ENCODE measurements around the gene MYOF. TPM values are rescaled to one million over a fixed set of nuclear protein-coding genes. Genes with fewer than 3 reads are reported as not detected.
"Not testable (repeated sequence)": the region's sequence is repeated elsewhere in the genome, so short reads cannot be mapped to it uniquely, and the experiment has no call there.

Gene MYOF
- total and polyA plus RNA-seq, 3 donors from 2014 or later: 9.4 to 21.4 (median 12.3) TPM

DNA sequence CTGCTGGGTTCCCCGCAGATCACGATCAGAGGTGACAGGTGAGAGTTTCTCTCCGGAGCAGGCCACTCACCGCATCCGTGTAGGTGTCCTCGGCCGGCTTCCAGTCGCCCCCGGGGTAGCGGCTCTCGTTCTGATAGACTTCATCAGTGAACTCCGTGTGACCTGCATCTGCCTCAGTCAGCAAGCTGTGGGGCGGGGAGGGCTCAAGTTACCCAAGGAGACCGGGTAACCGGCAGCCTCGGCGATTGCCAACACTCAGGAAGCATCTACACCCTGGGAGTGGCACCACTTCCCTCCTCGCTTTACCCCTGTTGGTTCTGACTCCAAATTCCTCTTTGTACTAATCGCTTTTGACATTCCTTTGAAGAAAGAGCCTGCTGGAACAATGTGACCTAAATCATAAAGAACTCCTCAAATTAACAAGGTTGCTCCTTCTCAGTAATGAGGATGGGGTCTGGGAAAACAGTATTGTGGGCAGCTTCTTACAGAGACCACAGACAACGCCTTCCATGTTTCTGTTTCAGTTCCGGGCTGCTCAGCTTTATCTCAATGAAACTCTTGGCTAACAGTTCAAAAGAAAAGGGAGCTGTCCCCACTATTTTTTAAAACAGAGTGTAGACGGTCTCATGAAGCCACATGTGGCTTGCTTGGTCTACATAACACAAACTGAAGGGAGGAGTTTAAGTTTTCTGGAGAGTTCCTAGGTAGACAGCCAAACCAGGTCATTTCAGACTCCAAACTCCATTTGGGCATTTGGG, 118.1 kb downstream of the MYOF start:
- DNase-seq: no peak
- Histone ChIP-seq H3K4me3 (no peak overlapping the region), H3K36me3 (ENCODE audit: low read depth, missing control alignments) (no peaks in the 10 kb centered on the region), H3K27ac (no peak overlapping the region), H3K9me3 (no peaks in the 10 kb centered on the region), H3K27me3 (no peaks in the 10 kb centered on the region), H3K4me1 (no peaks in the 10 kb centered on the region)
- TF ChIP-seq POLR2A (IDR thresholded peaks at IDR 0.05): no peak
- TF ChIP-seq, protein P1, sequence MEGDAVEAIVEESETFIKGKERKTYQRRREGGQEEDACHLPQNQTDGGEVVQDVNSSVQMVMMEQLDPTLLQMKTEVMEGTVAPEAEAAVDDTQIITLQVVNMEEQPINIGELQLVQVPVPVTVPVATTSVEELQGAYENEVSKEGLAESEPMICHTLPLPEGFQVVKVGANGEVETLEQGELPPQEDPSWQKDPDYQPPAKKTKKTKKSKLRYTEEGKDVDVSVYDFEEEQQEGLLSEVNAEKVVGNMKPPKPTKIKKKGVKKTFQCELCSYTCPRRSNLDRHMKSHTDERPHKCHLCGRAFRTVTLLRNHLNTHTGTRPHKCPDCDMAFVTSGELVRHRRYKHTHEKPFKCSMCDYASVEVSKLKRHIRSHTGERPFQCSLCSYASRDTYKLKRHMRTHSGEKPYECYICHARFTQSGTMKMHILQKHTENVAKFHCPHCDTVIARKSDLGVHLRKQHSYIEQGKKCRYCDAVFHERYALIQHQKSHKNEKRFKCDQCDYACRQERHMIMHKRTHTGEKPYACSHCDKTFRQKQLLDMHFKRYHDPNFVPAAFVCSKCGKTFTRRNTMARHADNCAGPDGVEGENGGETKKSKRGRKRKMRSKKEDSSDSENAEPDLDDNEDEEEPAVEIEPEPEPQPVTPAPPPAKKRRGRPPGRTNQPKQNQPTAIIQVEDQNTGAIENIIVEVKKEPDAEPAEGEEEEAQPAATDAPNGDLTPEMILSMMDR (IDR thresholded peaks at IDR 0.05): no peak
- WGBS, 2 donors: 76 to 83% methylated on average over 14 to 22 of the region's 22 CpGs
- intact Hi-C loops (cut with DNase I; ENCODE audit: low total_unique reads): no loop called here

DNA sequence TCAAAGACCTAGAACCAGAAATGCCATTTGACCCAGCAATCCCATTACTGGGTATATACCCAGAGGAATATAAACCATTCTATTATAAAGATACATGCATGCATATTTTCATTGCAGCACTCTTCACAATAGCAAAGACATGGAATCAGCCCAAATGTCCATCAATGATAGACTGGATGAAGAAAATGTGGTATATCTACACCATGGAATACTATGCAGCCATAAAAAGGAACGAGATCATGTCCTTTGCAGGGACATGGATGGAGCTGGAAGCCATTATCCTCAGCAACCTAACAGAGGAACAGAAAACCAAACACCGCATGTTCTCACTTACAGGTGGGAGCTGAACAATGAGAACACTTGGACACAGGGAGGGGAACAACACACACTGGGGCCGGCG, 123.7 kb downstream of the MYOF start:
- H3K9me3 ChIP-seq; DNase-seq; H3K36me3 ChIP-seq (ENCODE audit: low read depth, missing control alignments); H3K4me1 ChIP-seq; H3K27me3 ChIP-seq; intact Hi-C loops (cut with DNase I; ENCODE audit: low total_unique reads); H3K27ac ChIP-seq; H3K4me3 ChIP-seq: not testable (repeated sequence)
- 92 to 97% methylated on average over 4 of the region's 4 CpGs for WGBS, 2 donors

GRCh38 chr10:93357680-93358079, 124.5 kb downstream of the MYOF start:
- H3K4me1 ChIP-seq: no peaks in the 10 kb centered on the region

GRCh38 chr10:93356516-93356915, 125.6 kb downstream of the MYOF start:
- 88 to 96% methylated on average over 6 of the region's 6 CpGs for WGBS, 2 donors
- no peak overlapping the region for H3K4me3 ChIP-seq
- no peak for DNase-seq
- no peaks in the 10 kb centered on the region for H3K27me3 ChIP-seq
- no peaks in the 10 kb centered on the region for H3K9me3 ChIP-seq
- H3K36me3 ChIP-seq (ENCODE audit: low read depth, missing control alignments): no peaks in the 10 kb centered on the region
- intact Hi-C loops (cut with DNase I; ENCODE audit: low total_unique reads): no loop called here
- TF ChIP-seq, protein P1 (IDR thresholded peaks at IDR 0.05): no peak
- no peak for TF ChIP-seq POLR2A (IDR thresholded peaks at IDR 0.05)
- H3K27ac ChIP-seq: no peak overlapping the region
- no peaks in the 10 kb centered on the region for H3K4me1 ChIP-seq

More at GRCh38 chr10:93357680-93358079, 124.5 kb downstream of the MYOF start:
- no peaks in the 10 kb centered on the region for H3K27me3 ChIP-seq
- TF ChIP-seq, protein P1 (IDR thresholded peaks at IDR 0.05): peak in 2 of 3 experiments; percentile 9 to 35
- no peak for TF ChIP-seq POLR2A (IDR thresholded peaks at IDR 0.05)
- H3K27ac ChIP-seq: no peak overlapping the region
- H3K36me3 ChIP-seq (ENCODE audit: low read depth, missing control alignments): no peaks in the 10 kb centered on the region
- no peak overlapping the region for H3K4me3 ChIP-seq
- 24 to 39% methylated on average over 5 of the region's 5 CpGs for WGBS, 2 donors
- intact Hi-C loops (cut with DNase I; ENCODE audit: low total_unique reads): no loop called here
- DNase-seq: peak; percentile 44
- H3K9me3 ChIP-seq: no peaks in the 10 kb centered on the region

- TF ChIP-seq, protein P1 (IDR thresholded peaks at IDR 0.05): peak; percentile 67 to 83 (median 70)
- TF ChIP-seq POLR2A (IDR thresholded peaks at IDR 0.05): no peak
- intact Hi-C loops (cut with DNase I; ENCODE audit: low total_unique reads): no loop called here
- Histone ChIP-seq H3K4me1 (no peaks in the 10 kb centered on the region), H3K27me3 (no peaks in the 10 kb centered on the region), H3K9me3 (no peaks in the 10 kb centered on the region), H3K4me3 (no peak overlapping the region), H3K36me3 (ENCODE audit: low read depth, missing control alignments) (no peaks in the 10 kb centered on the region), H3K27ac (no peak overlapping the region)
- WGBS, 2 donors: 53 to 60% methylated on average over 6 of the region's 6 CpGs
- DNase-seq: no peak
Measured at GRCh38 chr10:93352638-93353383, 129.3 kb downstream of the MYOF start.
